ENCODE data around the gene JAGN1. TPM values are rescaled to one million over a fixed set of nuclear protein-coding genes. Genes with fewer than 3 reads are reported as not detected.

The JAGN1 gene
- total RNA-seq, 1 experiment from 2014 or later: 49.7 TPM

- POLR2A ChIA-PET: interaction anchor here (0.6 to 6.1 kb wide), 24 partner anchors 9 to 1301 kb away, joined by 3 to 49 read pairs (median 4); partner anchors contain the start of genes ARPC4, CAMK1, FANCD2 and IL17RC
- CTCF ChIA-PET: interaction anchor here (0.5 to 6.3 kb wide), 16 partner anchors 8 to 290 kb away, joined by 3 to 42 read pairs (median 5); partner anchors contain the start of genes IL17RC and IL17RE
- intact Hi-C loops (cut with micrococcal nuclease): loop anchor here (1.0 to 5.0 kb wide), 2 partner anchors 84 to 216 kb away; no protein-coding TSS in a partner anchor
- no peaks in the 10 kb centered on the region for H3K27me3 Mint-ChIP-seq (ENCODE audit: insufficient read depth, unreplicated experiment)
- peak within 1 kb of the TSS; percentile 86 for H3K27ac Mint-ChIP-seq (ENCODE audit: low read depth, unreplicated experiment)
- H3K36me3 Mint-ChIP-seq (ENCODE audit: insufficient read depth, unreplicated experiment): peaks cover 52% of the 10 kb centered on the region
- peak; percentile 92 for DNase-seq (ENCODE audit: unreplicated experiment)
- TF ChIP-seq, protein P1, sequence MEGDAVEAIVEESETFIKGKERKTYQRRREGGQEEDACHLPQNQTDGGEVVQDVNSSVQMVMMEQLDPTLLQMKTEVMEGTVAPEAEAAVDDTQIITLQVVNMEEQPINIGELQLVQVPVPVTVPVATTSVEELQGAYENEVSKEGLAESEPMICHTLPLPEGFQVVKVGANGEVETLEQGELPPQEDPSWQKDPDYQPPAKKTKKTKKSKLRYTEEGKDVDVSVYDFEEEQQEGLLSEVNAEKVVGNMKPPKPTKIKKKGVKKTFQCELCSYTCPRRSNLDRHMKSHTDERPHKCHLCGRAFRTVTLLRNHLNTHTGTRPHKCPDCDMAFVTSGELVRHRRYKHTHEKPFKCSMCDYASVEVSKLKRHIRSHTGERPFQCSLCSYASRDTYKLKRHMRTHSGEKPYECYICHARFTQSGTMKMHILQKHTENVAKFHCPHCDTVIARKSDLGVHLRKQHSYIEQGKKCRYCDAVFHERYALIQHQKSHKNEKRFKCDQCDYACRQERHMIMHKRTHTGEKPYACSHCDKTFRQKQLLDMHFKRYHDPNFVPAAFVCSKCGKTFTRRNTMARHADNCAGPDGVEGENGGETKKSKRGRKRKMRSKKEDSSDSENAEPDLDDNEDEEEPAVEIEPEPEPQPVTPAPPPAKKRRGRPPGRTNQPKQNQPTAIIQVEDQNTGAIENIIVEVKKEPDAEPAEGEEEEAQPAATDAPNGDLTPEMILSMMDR (IDR thresholded peaks at IDR 0.05; ENCODE audit: unreplicated experiment): no peak
- H3K4me1 Mint-ChIP-seq (ENCODE audit: insufficient read depth, unreplicated experiment): peaks cover 23% of the 10 kb centered on the region
- no TSS peak for BruUV-seq (replicated peaks)
- H3K4me3 Mint-ChIP-seq (ENCODE audit: unreplicated experiment): peak within 1 kb of the TSS; percentile 90
- H3K9me3 Mint-ChIP-seq (ENCODE audit: unreplicated experiment): no peaks in the 10 kb centered on the region
Measured at GRCh38 chr3:9933561-9934234, 43.3 kb downstream of the JAGN1 start, which contains the start of gene CRELD1. Gene CRELD1 (plus strand): TSS chr3:9933834. CDS start chr3:9934439, 605 bp downstream.

DNA sequence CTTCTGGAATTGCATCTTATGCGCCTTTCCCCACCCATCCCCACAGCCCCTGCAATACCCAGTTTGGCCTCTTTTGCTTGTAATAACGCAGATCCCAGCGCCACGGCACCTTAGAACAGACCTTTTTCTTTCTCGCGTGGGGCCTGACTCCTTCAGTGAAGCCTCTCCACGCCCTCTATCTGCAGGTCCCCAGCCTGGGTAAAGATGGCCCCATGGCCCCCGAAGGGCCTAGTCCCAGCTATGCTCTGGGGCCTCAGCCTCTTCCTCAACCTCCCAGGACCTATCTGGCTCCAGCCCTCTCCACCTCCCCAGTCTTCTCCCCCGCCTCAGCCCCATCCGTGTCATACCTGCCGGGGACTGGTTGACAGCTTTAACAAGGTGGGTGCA, 43.8 kb downstream of the JAGN1 start:
- TF ChIP-seq, protein P1 (IDR thresholded peaks at IDR 0.05; ENCODE audit: unreplicated experiment): peak; percentile 11
- H3K36me3 Mint-ChIP-seq (ENCODE audit: insufficient read depth, unreplicated experiment): peaks cover 46% of the 10 kb centered on the region
- H3K4me3 Mint-ChIP-seq (ENCODE audit: unreplicated experiment): peak overlapping the region; percentile 90
- intact Hi-C loops (cut with micrococcal nuclease): loop anchor here (5.0 kb wide), 1 partner anchor 217 kb away; no protein-coding TSS in a partner anchor
- no TSS peak for BruUV-seq (replicated peaks)
- H3K27me3 Mint-ChIP-seq (ENCODE audit: insufficient read depth, unreplicated experiment): no peaks in the 10 kb centered on the region
- peaks cover 23% of the 10 kb centered on the region for H3K4me1 Mint-ChIP-seq (ENCODE audit: insufficient read depth, unreplicated experiment)
- ChIA-PET CTCF (interaction anchor here (0.6 to 6.3 kb wide), 6 partner anchors 12 to 289 kb away, joined by 4 to 42 read pairs (median 5); partner anchors contain the start of gene IL17RE), POLR2A (interaction anchor here (0.6 to 6.1 kb wide), 11 partner anchors 12 to 141 kb away, joined by 3 to 49 read pairs (median 12); partner anchors contain the start of genes IL17RC, IL17RE and JAGN1)
- no peak for DNase-seq (ENCODE audit: unreplicated experiment)
- no peaks in the 10 kb centered on the region for H3K9me3 Mint-ChIP-seq (ENCODE audit: unreplicated experiment)
- H3K27ac Mint-ChIP-seq (ENCODE audit: low read depth, unreplicated experiment): peak overlapping the region; percentile 86

DNA sequence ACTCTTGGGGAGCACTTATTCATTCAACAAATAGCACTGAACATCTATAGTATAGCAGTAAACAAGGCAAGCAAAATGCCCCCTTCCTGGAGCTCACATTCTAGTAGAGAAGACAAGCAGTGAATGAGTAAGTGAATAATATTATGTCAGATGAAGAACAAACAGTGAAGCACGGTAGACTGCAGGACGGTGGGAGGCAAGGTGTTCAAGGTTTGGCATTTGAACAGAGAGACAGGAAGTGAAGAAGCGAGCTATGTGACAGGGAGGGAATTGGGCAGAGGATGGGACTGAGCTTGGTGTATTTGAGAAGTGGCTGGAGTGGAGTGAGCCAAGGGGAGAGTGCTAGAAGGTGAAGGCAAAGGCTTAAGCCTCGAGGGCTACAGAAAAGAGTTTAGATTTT, 44.6 kb downstream of the JAGN1 start:
- TSS peak; percentile 45 for BruUV-seq (replicated peaks)
- ChIA-PET POLR2A (interaction anchor here (0.6 to 6.1 kb wide), 6 partner anchors 11 to 94 kb away, joined by 3 to 49 read pairs (median 8); partner anchors contain the start of genes IL17RC and JAGN1), CTCF (interaction anchor here (0.5 to 6.3 kb wide), 6 partner anchors 12 to 86 kb away, joined by 3 to 42 read pairs (median 4); partner anchors contain the start of gene IL17RC)
- Mint-ChIP-seq H3K4me3 (ENCODE audit: unreplicated experiment) (no peak overlapping the region), H3K4me1 (ENCODE audit: insufficient read depth, unreplicated experiment) (peaks cover 23% of the 10 kb centered on the region), H3K27ac (ENCODE audit: low read depth, unreplicated experiment) (no peak overlapping the region), H3K27me3 (ENCODE audit: insufficient read depth, unreplicated experiment) (no peaks in the 10 kb centered on the region), H3K36me3 (ENCODE audit: insufficient read depth, unreplicated experiment) (peaks cover 41% of the 10 kb centered on the region), H3K9me3 (ENCODE audit: unreplicated experiment) (no peaks in the 10 kb centered on the region)
- TF ChIP-seq, protein P1 (IDR thresholded peaks at IDR 0.05; ENCODE audit: unreplicated experiment): no peak
- intact Hi-C loops (cut with micrococcal nuclease): loop anchor here (5.0 kb wide), 1 partner anchor 218 kb away; no protein-coding TSS in a partner anchor
- no peak for DNase-seq (ENCODE audit: unreplicated experiment)

GRCh38 chr3:9935966-9936510, 45.6 kb downstream of the JAGN1 start:
- H3K9me3 Mint-ChIP-seq (ENCODE audit: unreplicated experiment): no peaks in the 10 kb centered on the region
- no peak overlapping the region for H3K27ac Mint-ChIP-seq (ENCODE audit: low read depth, unreplicated experiment)
- no peak overlapping the region for H3K4me3 Mint-ChIP-seq (ENCODE audit: unreplicated experiment)
- BruUV-seq (replicated peaks): no TSS peak
- H3K27me3 Mint-ChIP-seq (ENCODE audit: insufficient read depth, unreplicated experiment): no peaks in the 10 kb centered on the region
- peaks cover 23% of the 10 kb centered on the region for H3K4me1 Mint-ChIP-seq (ENCODE audit: insufficient read depth, unreplicated experiment)
- POLR2A ChIA-PET: interaction anchor here (1.5 to 6.1 kb wide), 4 partner anchors 10 to 71 kb away, joined by 3 to 49 read pairs (median 20); partner anchors contain the start of genes IL17RC and JAGN1
- no peak for DNase-seq (ENCODE audit: unreplicated experiment)
- intact Hi-C loops (cut with micrococcal nuclease): no loop called here
- CTCF ChIA-PET: interaction anchor here (0.5 to 6.3 kb wide), 5 partner anchors 11 to 480 kb away, joined by 3 to 42 read pairs (median 3); partner anchors contain the start of gene IL17RC
- TF ChIP-seq, protein P1 (IDR thresholded peaks at IDR 0.05; ENCODE audit: unreplicated experiment): no peak
- H3K36me3 Mint-ChIP-seq (ENCODE audit: insufficient read depth, unreplicated experiment): peaks cover 31% of the 10 kb centered on the region
